Stomach (tissue), 4 donors: ENCODE measurements around the gene FBXL14.

ENCODE experiments used
- POLR2A ChIP-seq, 4 donors: fragments of 450-650 bp; IDR thresholded peaks; one replicate each; pipeline ENCODE4 v1.6.1; 2016; ENCODE audit warnings: antibody characterized with exemption in 4 of 4, control low read depth in 2 of 4, mild to moderate bottlenecking in 1 of 4, moderate library complexity in 1 of 4
- POLR2AphosphoS5 ChIP-seq, 3 donors: sonication (generic); formaldehyde crosslinking; IDR thresholded peaks; one replicate each; pipeline ENCODE4 v1.6.1; 2016; ENCODE audit warnings: antibody characterized with exemption in 3 of 3
- TF ChIP-seq, protein P1 (sequence below), 7 experiments: fragments of 450-650 bp in 4 of 7; fragments of 200-600 bp in 3 of 7; sonication (generic) in 3 of 7; IDR thresholded peaks; one replicate each; pipeline ENCODE4 v1.5.1; 2016 to 2019; ENCODE audit warnings: antibody characterized with exemption in 7 of 7, control low read depth in 2 of 7, mild to moderate bottlenecking in 1 of 7

DNA sequence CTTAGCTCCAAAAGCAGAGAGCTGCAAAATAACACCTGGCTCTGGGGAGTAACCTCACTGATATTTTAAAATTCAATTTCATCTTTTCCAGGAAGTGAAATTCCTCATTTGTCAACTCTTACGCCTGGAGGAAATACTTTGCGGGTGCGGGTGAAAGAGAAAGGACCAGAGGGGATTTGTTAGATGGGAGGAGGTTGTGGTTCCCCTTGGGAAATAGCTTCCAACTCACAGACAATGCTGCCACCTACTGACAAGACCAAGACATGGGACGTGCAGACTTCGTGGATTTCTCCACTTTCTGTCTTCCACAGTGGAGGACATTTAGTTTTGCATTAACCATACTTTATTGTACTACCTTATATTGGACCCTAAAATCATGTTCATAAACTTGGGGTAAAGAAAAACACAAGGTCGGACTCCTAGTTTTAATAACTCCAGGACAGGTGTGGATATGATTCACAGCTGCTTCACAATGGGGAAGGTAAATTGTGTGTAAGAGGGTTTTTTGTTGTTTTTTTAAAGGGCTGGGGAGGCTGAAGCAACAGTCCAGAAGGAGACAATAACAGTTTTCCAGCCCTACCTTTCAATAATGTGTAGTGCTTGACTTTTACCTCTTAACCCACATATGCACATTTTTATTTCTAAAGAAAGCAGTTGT lies 10.8 kb downstream of the FBXL14 start:
- TF ChIP-seq POLR2AphosphoS5 (IDR thresholded peaks at IDR 0.05), result peak in 1 of 3 donors; percentile 75
- TF ChIP-seq, protein P1, sequence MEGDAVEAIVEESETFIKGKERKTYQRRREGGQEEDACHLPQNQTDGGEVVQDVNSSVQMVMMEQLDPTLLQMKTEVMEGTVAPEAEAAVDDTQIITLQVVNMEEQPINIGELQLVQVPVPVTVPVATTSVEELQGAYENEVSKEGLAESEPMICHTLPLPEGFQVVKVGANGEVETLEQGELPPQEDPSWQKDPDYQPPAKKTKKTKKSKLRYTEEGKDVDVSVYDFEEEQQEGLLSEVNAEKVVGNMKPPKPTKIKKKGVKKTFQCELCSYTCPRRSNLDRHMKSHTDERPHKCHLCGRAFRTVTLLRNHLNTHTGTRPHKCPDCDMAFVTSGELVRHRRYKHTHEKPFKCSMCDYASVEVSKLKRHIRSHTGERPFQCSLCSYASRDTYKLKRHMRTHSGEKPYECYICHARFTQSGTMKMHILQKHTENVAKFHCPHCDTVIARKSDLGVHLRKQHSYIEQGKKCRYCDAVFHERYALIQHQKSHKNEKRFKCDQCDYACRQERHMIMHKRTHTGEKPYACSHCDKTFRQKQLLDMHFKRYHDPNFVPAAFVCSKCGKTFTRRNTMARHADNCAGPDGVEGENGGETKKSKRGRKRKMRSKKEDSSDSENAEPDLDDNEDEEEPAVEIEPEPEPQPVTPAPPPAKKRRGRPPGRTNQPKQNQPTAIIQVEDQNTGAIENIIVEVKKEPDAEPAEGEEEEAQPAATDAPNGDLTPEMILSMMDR (IDR thresholded peaks at IDR 0.05), result peak in 5 of 7 experiments; percentile 62 to 85 (median 81)
- no peak for TF ChIP-seq POLR2A (IDR thresholded peaks at IDR 0.05)
